Gastroesophageal sphincter (tissue), 3 donors: ENCODE measurements around the gene GPR22.

Source experiments
- CTCF ChIP-seq, 4 experiments: fragments of 200-600 bp in 2 of 4; fragments of 450-650 bp in 2 of 4; sonication (generic) in 1 of 4; IDR thresholded peaks; one replicate each; pipeline ENCODE4 v1.5.1; 2017 to 2019; ENCODE audit warnings: antibody characterized with exemption in 4 of 4, mild to moderate bottlenecking in 2 of 4, moderate library complexity in 2 of 4
- EP300 ChIP-seq: sonication (generic); formaldehyde crosslinking; IDR thresholded peaks from one replicate; pipeline ENCODE4 v1.6.1; 2017; ENCODE audit warnings: antibody characterized with exemption, mild to moderate bottlenecking
- POLR2AphosphoS5 ChIP-seq: sonication (generic); formaldehyde crosslinking; IDR thresholded peaks from one replicate; pipeline ENCODE4 v1.6.1; 2017; ENCODE audit warnings: antibody characterized with exemption

- TF ChIP-seq CTCF (IDR thresholded peaks at IDR 0.05), result no peak
- TF ChIP-seq POLR2AphosphoS5, result no peak
- no peak for TF ChIP-seq EP300
Observed at GRCh38 chr7:107446531-107446930, 23.3 kb upstream of the GPR22 start.
